OCI-LY3 (cell line): Measurements from ENCODE around the gene STK4.

Experiments used
- H2AFZ ChIP-seq: fragments of 200-600, 300-600 bp; shearing (Covaris generic); 2 replicates; pipeline ENCODE4 v1.6.0; 2014; ENCODE audit warnings: antibody characterized with exemption, low read depth, low read length
- H3K27ac ChIP-seq: fragments of 200-600, 300-600 bp; sonication (generic); 2 replicates; pipeline ENCODE4 v1.5.1; 2014; ENCODE audit warnings: mild to moderate bottlenecking, low read length, moderate library complexity, mixed read lengths
- H3K27me3 ChIP-seq: fragments of 200-600, 300-600 bp; sonication (generic); 2 replicates; pipeline ENCODE4 v1.6.1; 2014; ENCODE audit warnings: low read depth, low read length, mixed read lengths
- H3K36me3 ChIP-seq: fragments of 200-600, 300-600 bp; sonication (generic); replicated peaks from 2 replicates; pipeline ENCODE3; 2014; ENCODE audit warnings: low read depth, low read length, mixed read lengths
- H3K4me1 ChIP-seq: fragments of 300-600, 200-600 bp; sonication (generic); 2 replicates; pipeline ENCODE4 v1.6.1; 2014; ENCODE audit warnings: low read length, mixed read lengths
- H3K4me2 ChIP-seq: fragments of 200-600, 300-600 bp; sonication (generic); 2 replicates; pipeline ENCODE4 v1.6.1; 2014; ENCODE audit warnings: low read length, mixed read lengths
- H3K4me3 ChIP-seq: fragments of 300-600, 200-600 bp; sonication (generic); 2 replicates; pipeline ENCODE4 v1.5.1; 2014; ENCODE audit warnings: antibody characterized with exemption, mild to moderate bottlenecking, low read length, moderate library complexity
- H3K79me2 ChIP-seq: fragments of 300-600, 200-600 bp; shearing (Covaris generic); 2 replicates; pipeline ENCODE4 v1.6.1; 2014; ENCODE audit warnings: mild to moderate bottlenecking, low read length, mixed read lengths
- H3K9ac ChIP-seq: fragments of 300-600, 200-600 bp; shearing (Covaris generic); 2 replicates; pipeline ENCODE4 v1.6.0; 2014; ENCODE audit warnings: mild to moderate bottlenecking, low read length, moderate library complexity
- H3K9me3 ChIP-seq: fragments of 200-600, 300-600 bp; shearing (Covaris generic); 2 replicates; pipeline ENCODE4 v1.6.1; 2014; ENCODE audit warnings: low read length, mixed read lengths; ENCODE audit not compliant: insufficient read depth
- H4K20me1 ChIP-seq: fragments of 200-600, 300-600 bp; sonication (generic); 2 replicates; pipeline ENCODE4 v1.6.1; 2016; ENCODE audit warnings: low read length, mixed read lengths; ENCODE audit not compliant: insufficient read depth
- EZH2phosphoT487 ChIP-seq: fragments of 200-600 bp; shearing (Covaris generic); IDR thresholded peaks from 2 replicates; pipeline ENCODE4 v1.6.1; 2018; ENCODE audit warnings: antibody characterized with exemption, mixed run types, low read depth
- TF ChIP-seq, protein P1 (sequence below): fragments of 200-600, 300-600 bp; sonication (generic); IDR thresholded peaks from 2 replicates; pipeline ENCODE4 v1.5.1; 2014; ENCODE audit warnings: antibody characterized with exemption, low read length, low read depth

STK4 gene

GRCh38 chr20:45088247-45088646, 121.9 kb downstream of the STK4 start:
- H3K4me1 ChIP-seq: peaks cover 11% of the 10 kb centered on the region; the same call in 1 of the 2 replicates
- TF ChIP-seq, protein P1, sequence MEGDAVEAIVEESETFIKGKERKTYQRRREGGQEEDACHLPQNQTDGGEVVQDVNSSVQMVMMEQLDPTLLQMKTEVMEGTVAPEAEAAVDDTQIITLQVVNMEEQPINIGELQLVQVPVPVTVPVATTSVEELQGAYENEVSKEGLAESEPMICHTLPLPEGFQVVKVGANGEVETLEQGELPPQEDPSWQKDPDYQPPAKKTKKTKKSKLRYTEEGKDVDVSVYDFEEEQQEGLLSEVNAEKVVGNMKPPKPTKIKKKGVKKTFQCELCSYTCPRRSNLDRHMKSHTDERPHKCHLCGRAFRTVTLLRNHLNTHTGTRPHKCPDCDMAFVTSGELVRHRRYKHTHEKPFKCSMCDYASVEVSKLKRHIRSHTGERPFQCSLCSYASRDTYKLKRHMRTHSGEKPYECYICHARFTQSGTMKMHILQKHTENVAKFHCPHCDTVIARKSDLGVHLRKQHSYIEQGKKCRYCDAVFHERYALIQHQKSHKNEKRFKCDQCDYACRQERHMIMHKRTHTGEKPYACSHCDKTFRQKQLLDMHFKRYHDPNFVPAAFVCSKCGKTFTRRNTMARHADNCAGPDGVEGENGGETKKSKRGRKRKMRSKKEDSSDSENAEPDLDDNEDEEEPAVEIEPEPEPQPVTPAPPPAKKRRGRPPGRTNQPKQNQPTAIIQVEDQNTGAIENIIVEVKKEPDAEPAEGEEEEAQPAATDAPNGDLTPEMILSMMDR: no peak
- no peak for TF ChIP-seq EZH2phosphoT487
- H3K36me3 ChIP-seq: peaks cover 95% of the 10 kb centered on the region
- no peak overlapping the region for H3K27ac ChIP-seq
- no peak overlapping the region for H3K4me2 ChIP-seq
- H3K9me3 ChIP-seq: no peaks in the 10 kb centered on the region
- H3K79me2 ChIP-seq: peaks cover 24% of the 10 kb centered on the region
- H4K20me1 ChIP-seq: peaks cover 58% of the 10 kb centered on the region
- H3K27me3 ChIP-seq: no peaks in the 10 kb centered on the region
- H3K4me3 ChIP-seq: no peak overlapping the region
- no peak overlapping the region for H2AFZ ChIP-seq
- H3K9ac ChIP-seq: no peak overlapping the region

DNA sequence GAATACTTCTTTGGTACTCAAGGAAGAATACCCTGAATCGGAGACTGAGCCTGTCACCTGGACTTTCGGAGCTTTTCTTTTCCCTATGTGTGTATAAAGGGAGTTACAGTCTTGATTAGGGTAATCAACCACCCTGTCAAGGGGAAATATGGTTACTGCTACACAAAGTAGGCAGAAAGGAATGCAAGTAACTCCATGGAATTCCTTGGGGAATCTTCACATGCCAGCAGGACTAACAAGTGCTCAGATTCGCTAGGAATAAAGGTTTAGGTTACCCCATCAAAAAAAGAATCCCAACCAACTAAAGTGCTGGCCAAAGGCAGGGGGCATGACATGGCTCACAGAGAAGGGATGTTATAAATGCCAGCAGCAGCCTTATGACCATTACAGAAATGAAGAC, 124.2 kb downstream of the STK4 start:
- H3K4me2 ChIP-seq: no peak overlapping the region

DNA sequence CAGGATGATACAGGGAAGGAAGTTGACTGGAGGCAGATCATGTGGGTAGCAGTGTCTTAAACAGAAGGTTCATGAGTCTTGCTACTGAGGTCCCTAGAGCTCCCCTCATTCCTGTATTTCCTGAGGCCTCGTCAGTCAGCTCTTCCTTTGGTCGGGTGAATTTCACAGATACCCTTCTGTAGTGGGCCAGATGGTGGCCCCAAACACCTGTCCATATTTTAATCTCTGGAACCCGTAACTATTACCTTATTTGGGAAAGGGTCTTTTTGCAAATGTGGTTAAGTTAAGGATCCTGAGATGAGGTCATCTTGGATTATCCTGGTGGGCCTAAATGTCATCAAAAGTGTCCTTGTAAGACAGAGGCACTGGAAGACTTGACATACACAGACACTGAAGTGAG, 125.1 kb downstream of the STK4 start:
- Histone ChIP-seq H3K27ac (no peak overlapping the region), H3K27me3 (no peaks in the 10 kb centered on the region), H3K4me2 (no peak overlapping the region), H4K20me1 (peaks cover 47% of the 10 kb centered on the region), H3K79me2 (peaks cover 6% of the 10 kb centered on the region; the same call in 1 of the 2 replicates), H2AFZ (no peak overlapping the region), H3K4me3 (no peak overlapping the region), H3K36me3 (peaks cover 81% of the 10 kb centered on the region), H3K4me1 (peaks cover 8% of the 10 kb centered on the region; the same call in 1 of the 2 replicates), H3K9ac (no peak overlapping the region), H3K9me3 (no peaks in the 10 kb centered on the region)
- no peak for TF ChIP-seq EZH2phosphoT487
- TF ChIP-seq, protein P1: no peak

More for the DNA sequence above, 124.2 kb downstream of the STK4 start:
- H3K9me3 ChIP-seq: no peaks in the 10 kb centered on the region
- H3K4me1 ChIP-seq: peaks cover 11% of the 10 kb centered on the region; the same call in 1 of the 2 replicates
- H4K20me1 ChIP-seq: peaks cover 50% of the 10 kb centered on the region
- peaks cover 15% of the 10 kb centered on the region for H3K79me2 ChIP-seq
- TF ChIP-seq, protein P1: no peak
- no peak for TF ChIP-seq EZH2phosphoT487
- no peak overlapping the region for H3K9ac ChIP-seq
- H3K4me3 ChIP-seq: no peak overlapping the region
- H3K36me3 ChIP-seq: peaks cover 89% of the 10 kb centered on the region
- no peak overlapping the region for H2AFZ ChIP-seq
- no peak overlapping the region for H3K27ac ChIP-seq
- H3K27me3 ChIP-seq: no peaks in the 10 kb centered on the region

DNA sequence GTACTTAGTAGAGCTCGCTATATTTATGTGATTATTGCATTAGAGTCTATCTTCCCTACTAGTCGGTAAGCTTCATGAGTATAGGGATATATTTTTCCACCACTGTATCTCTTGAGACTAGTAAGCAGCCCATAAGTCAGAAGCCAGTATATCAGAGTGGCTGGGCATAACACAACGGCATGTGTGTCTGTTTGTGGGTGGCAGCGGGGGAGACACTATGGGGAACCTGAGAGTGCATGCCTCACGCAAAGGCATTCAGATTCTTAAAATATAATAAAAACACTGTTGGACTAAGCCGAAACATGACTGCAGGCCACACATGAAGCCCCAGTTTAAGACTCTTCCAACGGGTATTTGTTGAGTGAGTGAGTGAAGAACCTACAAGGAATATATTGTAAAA, 126.6 kb downstream of the STK4 start:
- Histone ChIP-seq H3K4me3 (no peak overlapping the region), H3K9ac (no peak overlapping the region), H3K27ac (no peak overlapping the region), H3K79me2 (no peaks in the 10 kb centered on the region), H3K27me3 (no peaks in the 10 kb centered on the region), H4K20me1 (peaks cover 37% of the 10 kb centered on the region), H3K36me3 (peaks cover 73% of the 10 kb centered on the region), H3K9me3 (no peaks in the 10 kb centered on the region), H3K4me1 (no peaks in the 10 kb centered on the region), H2AFZ (no peak overlapping the region), H3K4me2 (no peak overlapping the region)
- no peak for TF ChIP-seq EZH2phosphoT487
- TF ChIP-seq, protein P1: no peak
